Panc1 (cell line): ENCODE measurements around the gene UGGT2. TPM values are rescaled to one million over a fixed set of nuclear protein-coding genes. Genes with fewer than 3 reads are reported as not detected.

Experiments used
- ATAC-seq: fragments of 200-7000 bp; cut with Tn5 transposase; 2 replicates; pipeline ENCODE4 v1.9.1; 2020; ENCODE audit warnings: mild to moderate bottlenecking, moderate library complexity
- BruUV-seq: library from RNA; stranded (reverse); fragments of 400-500 nt; replicated peaks from 2 replicates; lab custom pipeline; 2021; lab: Mats Ljungman, UMichigan
- CTCF ChIA-PET: fragments of 300-600 bp; sonication (Branson Sonifier 250); formaldehyde crosslinking; loops from one replicate; lab custom pipeline; 2022; ENCODE audit warnings: antibody characterized with exemption; lab: Charles Lee
- POLR2A ChIA-PET: fragments of 300-600 bp; sonication (Branson Sonifier 250); formaldehyde crosslinking; loops from one replicate; lab custom pipeline; 2022; ENCODE audit warnings: antibody characterized with exemption; lab: Charles Lee
- DNase-seq: peaks from one replicate; pipeline ENCODE4 v3.0.0-alpha.2; 2010; ENCODE audit warnings: low read depth, low spot score
- H3K27ac ChIP-seq: 2 replicates; pipeline ENCODE4 v1.5.1; 2011; ENCODE audit warnings: mild to moderate bottlenecking, low read length, inconsistent platforms
- H3K27me3 ChIP-seq: fragments of 200-500 bp; sonication (Bioruptor generic); 2 replicates; pipeline ENCODE4 v1.6.0; 2014; ENCODE audit warnings: low read length, inconsistent platforms; ENCODE audit not compliant: control insufficient read depth, insufficient read depth
- H3K36me3 ChIP-seq: fragments of 200-500 bp; sonication (Bioruptor generic); 2 replicates; pipeline ENCODE4 v1.5.1; 2014; ENCODE audit warnings: inconsistent platforms, mild to moderate bottlenecking, low read length, moderate library complexity; ENCODE audit not compliant: control insufficient read depth, insufficient read depth
- H3K4me1 ChIP-seq: 2 replicates; pipeline ENCODE4 v1.5.1; 2011; ENCODE audit warnings: inconsistent platforms, mild to moderate bottlenecking, low read length, moderate library complexity; ENCODE audit not compliant: control insufficient read depth, insufficient read depth
- H3K4me3 ChIP-seq, 2 experiments: 2 replicates each; pipeline ENCODE4 v1.5.1; 2011 to 2012; ENCODE audit warnings: low read depth in 2 of 2, low read length in 2 of 2, mild to moderate bottlenecking in 2 of 2, inconsistent platforms in 1 of 2, moderate library complexity in 1 of 2
- H3K9me3 ChIP-seq: fragments of 200-500 bp; sonication (Bioruptor generic); 2 replicates; pipeline ENCODE4 v1.5.1; 2014; ENCODE audit warnings: low read depth, mild to moderate bottlenecking, inconsistent platforms, low read length, moderate library complexity; ENCODE audit not compliant: control insufficient read depth, insufficient read depth
- POLR2AphosphoS5 ChIP-seq: IDR thresholded peaks from 2 replicates; pipeline ENCODE4 v1.6.1; 2012; ENCODE audit warnings: mild to moderate bottlenecking, low read depth, low read length, moderate library complexity
- REST ChIP-seq, 2 experiments: IDR thresholded peaks; 2 replicates each; pipeline ENCODE4 v1.6.1; 2011 to 2012; ENCODE audit warnings: low read depth in 2 of 2, control low read depth in 1 of 2, low read length in 1 of 2, mild to moderate bottlenecking in 1 of 2, moderate library complexity in 1 of 2; ENCODE audit not compliant: insufficient read depth in 1 of 2
- SIN3A ChIP-seq: IDR thresholded peaks from 2 replicates; pipeline ENCODE4 v1.6.1; 2012; ENCODE audit warnings: low read depth, mild to moderate bottlenecking, low read length, moderate library complexity, borderline replicate concordance; ENCODE audit not compliant: insufficient read depth
- TCF7L2 ChIP-seq: IDR thresholded peaks from 2 replicates; pipeline ENCODE4 v1.6.1; 2011; ENCODE audit warnings: mild to moderate bottlenecking, low read depth, low read length, inconsistent platforms
- in situ Hi-C: cut with HindIII; loops from 2 replicates; pipeline ENCODE4 v1.10.0; 2016; ENCODE audit warnings: low sequenced_read_pairs, low pct_unique_long_range_greater_than_20kb
- intact Hi-C: fragments of 100-400 bp; cut with micrococcal nuclease; formaldehyde crosslinking; loops from one replicate; pipeline ENCODE4 v1.10.0; 2022; ENCODE audit not compliant: unreplicated experiment
- total RNA-seq: library from RNA; stranded (reverse); gene quantifications from one replicate; pipeline ENCODE4 v1.2.1, GENCODE V29; 2021; ENCODE audit not compliant: unreplicated experiment
- TF ChIP-seq, protein P1 (sequence below): fragments of 450-650 bp; IDR thresholded peaks from 2 replicates; pipeline ENCODE4 v1.5.1; 2017; ENCODE audit warnings: mild to moderate bottlenecking

UGGT2 gene
- total RNA-seq, 1 experiment from 2014 or later: 22.9 TPM

DNA sequence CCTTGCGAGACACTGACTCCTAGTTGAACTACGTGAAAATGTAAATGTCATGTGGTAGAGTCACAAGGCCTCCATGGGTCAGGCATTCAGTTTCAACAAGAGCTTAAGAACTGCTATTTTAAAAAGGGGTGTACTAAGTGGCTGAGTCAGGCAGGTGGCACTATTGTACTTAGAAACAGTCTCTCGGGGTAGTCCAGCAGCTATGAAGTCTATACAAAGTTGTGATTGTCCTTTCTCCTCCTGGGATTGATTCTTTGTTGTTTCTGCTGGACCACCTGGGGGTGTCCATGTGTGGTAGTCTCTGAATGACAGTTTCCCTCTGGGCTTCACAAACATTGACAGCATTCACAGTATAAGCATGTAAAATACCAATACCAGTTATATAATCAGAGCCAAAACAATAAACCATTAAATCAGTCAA, 33.0 kb downstream of the UGGT2 start:
- peak; percentile 90 for ATAC-seq
- BruUV-seq: no TSS peak
- H3K36me3 ChIP-seq: no peaks in the 10 kb centered on the region; the same call in 1 of the 2 replicates
- no peaks in the 10 kb centered on the region for H3K4me1 ChIP-seq
- CTCF ChIA-PET: interaction anchor here (0.6 to 1.1 kb wide), 5 partner anchors 33 to 797 kb away, joined by 3 to 6 read pairs (median 4); partner anchors contain the start of gene UGGT2
- in situ Hi-C loops: no loop called here
- POLR2A ChIA-PET: no interaction called here
- H3K9me3 ChIP-seq: no peaks in the 10 kb centered on the region
- H3K4me3 ChIP-seq: no peak overlapping the region
- no peak overlapping the region for H3K27ac ChIP-seq
- no peak for TF ChIP-seq POLR2AphosphoS5
- TF ChIP-seq, protein P1, sequence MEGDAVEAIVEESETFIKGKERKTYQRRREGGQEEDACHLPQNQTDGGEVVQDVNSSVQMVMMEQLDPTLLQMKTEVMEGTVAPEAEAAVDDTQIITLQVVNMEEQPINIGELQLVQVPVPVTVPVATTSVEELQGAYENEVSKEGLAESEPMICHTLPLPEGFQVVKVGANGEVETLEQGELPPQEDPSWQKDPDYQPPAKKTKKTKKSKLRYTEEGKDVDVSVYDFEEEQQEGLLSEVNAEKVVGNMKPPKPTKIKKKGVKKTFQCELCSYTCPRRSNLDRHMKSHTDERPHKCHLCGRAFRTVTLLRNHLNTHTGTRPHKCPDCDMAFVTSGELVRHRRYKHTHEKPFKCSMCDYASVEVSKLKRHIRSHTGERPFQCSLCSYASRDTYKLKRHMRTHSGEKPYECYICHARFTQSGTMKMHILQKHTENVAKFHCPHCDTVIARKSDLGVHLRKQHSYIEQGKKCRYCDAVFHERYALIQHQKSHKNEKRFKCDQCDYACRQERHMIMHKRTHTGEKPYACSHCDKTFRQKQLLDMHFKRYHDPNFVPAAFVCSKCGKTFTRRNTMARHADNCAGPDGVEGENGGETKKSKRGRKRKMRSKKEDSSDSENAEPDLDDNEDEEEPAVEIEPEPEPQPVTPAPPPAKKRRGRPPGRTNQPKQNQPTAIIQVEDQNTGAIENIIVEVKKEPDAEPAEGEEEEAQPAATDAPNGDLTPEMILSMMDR: peak; percentile 71
- intact Hi-C loops: loop anchor here (1.0 to 10.0 kb wide), 3 partner anchors 205 to 935 kb away; no protein-coding TSS in a partner anchor
- DNase-seq: peak; percentile 30
- H3K27me3 ChIP-seq: no peaks in the 10 kb centered on the region

GRCh38 chr13:96018135-96018534, 35.1 kb downstream of the UGGT2 start:
- DNase-seq (no peak), ATAC-seq (no peak)
- H3K4me1 ChIP-seq: no peaks in the 10 kb centered on the region
- intact Hi-C loops (no loop called here), in situ Hi-C loops (no loop called here)
- CTCF ChIA-PET: no interaction called here
- H3K4me3 ChIP-seq: no peak overlapping the region
- POLR2A ChIA-PET: no interaction called here
- no TSS peak for BruUV-seq
- no peak overlapping the region for H3K27ac ChIP-seq
- no peaks in the 10 kb centered on the region for H3K9me3 ChIP-seq
- H3K27me3 ChIP-seq: no peaks in the 10 kb centered on the region
- TF ChIP-seq SIN3A (no peak), POLR2AphosphoS5 (no peak), REST (IDR thresholded peaks at IDR 0.05; ENCODE audit: insufficient read depth in 1 of 2, low read depth in 2 of 2, low read length in 1 of 2) (no peak), TCF7L2 (no peak)
- TF ChIP-seq, protein P1: no peak
- no peaks in the 10 kb centered on the region; the same call in 1 of the 2 replicates for H3K36me3 ChIP-seq
